ENCODE measurements around the gene SPRED2.

DNA sequence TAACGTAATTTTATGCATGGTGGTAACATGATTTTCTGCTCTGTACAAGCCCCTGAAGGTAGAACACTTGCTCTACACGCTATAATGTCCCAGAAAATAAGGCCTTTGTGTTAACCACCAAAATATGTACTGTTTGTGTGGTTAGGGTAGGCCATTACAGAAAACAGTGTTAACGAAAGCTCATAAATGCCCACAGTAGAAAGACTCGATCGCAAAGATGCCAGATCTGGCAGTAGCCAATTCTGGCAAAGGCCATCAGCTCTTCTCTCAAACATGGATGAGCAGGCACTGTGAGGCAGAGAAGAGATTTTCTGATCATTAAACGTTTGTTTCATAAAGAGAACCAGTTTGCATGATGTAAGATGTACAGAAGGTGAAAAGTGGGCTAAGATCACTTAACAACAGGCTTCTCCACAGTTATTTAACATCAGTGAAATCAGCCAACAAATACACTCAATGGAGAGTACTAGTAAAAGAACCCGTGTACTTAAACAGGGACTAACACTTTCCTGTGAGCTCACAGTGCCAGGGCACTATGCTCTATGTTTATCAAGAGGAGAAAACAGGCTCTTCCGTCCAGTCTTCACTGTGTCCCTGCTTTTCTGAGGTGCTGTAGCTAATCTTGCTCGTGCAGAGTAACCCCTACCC, 80.3 kb downstream of the SPRED2 start:
- TF ChIP-seq, protein P1, sequence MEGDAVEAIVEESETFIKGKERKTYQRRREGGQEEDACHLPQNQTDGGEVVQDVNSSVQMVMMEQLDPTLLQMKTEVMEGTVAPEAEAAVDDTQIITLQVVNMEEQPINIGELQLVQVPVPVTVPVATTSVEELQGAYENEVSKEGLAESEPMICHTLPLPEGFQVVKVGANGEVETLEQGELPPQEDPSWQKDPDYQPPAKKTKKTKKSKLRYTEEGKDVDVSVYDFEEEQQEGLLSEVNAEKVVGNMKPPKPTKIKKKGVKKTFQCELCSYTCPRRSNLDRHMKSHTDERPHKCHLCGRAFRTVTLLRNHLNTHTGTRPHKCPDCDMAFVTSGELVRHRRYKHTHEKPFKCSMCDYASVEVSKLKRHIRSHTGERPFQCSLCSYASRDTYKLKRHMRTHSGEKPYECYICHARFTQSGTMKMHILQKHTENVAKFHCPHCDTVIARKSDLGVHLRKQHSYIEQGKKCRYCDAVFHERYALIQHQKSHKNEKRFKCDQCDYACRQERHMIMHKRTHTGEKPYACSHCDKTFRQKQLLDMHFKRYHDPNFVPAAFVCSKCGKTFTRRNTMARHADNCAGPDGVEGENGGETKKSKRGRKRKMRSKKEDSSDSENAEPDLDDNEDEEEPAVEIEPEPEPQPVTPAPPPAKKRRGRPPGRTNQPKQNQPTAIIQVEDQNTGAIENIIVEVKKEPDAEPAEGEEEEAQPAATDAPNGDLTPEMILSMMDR (IDR thresholded peaks at IDR 0.05; ENCODE audit: poor library complexity, severe bottlenecking): no peak
- TF ChIP-seq EP300 (conservative IDR thresholded peaks at IDR 0.05; ENCODE audit: poor library complexity, severe bottlenecking) (no peak), POLR2AphosphoS5 (IDR thresholded peaks at IDR 0.05) (no peak), EZH2 (IDR thresholded peaks at IDR 0.05; ENCODE audit: borderline replicate concordance, insufficient read depth, low read length, poor library complexity, severe bottlenecking) (no peak), MXI1 (conservative IDR thresholded peaks at IDR 0.05; ENCODE audit: poor library complexity, severe bottlenecking) (no peak), RAD21 (conservative IDR thresholded peaks at IDR 0.05) (no peak), TAF1 (IDR thresholded peaks at IDR 0.05; ENCODE audit: low read depth) (no peak)
